H1 (cell line): ENCODE results near the gene ANXA2. TPM values are rescaled to one million over a fixed set of nuclear protein-coding genes. Genes with fewer than 3 reads are reported as not detected.

Experiments used
- CTCF ChIA-PET: fragments of 300-600 bp; sonication (Branson Sonifier 250); formaldehyde crosslinking; loops from one replicate; lab custom pipeline; 2021; ENCODE audit not compliant: partially characterized antibody; lab: Charles Lee
- POLR2A ChIA-PET: fragments of 300-600 bp; sonication (Branson Sonifier 250); formaldehyde crosslinking; loops from one replicate; lab custom pipeline; 2021; ENCODE audit warnings: inconsistent platforms; ENCODE audit not compliant: partially characterized antibody; lab: Charles Lee
- DNase-seq, 2 experiments: peaks; one replicate each; pipeline versions ENCODE4 v3.0.0 to v3.0.0-alpha.2; 2010 to 2022; ENCODE audit warnings: low spot score in 2 of 2, low read depth in 1 of 2, mixed read lengths in 1 of 2
- FAIRE-seq: peaks from 2 replicates; lab custom pipeline; 2011; peaks lifted over from hg19 to GRCh38; lab: Jason Lieb, UNC
- H2AFZ ChIP-seq: 2 replicates; pipeline ENCODE4 v1.8.1; 2012; ENCODE audit warnings: low read length, inconsistent platforms
- H2AK5ac ChIP-seq: 2 replicates; pipeline ENCODE4 v1.6.1; 2013; ENCODE audit warnings: low read depth, low read length
- H2BK120ac ChIP-seq: replicated peaks from 2 replicates; pipeline ENCODE3; 2013; ENCODE audit warnings: low read depth, low read length, inconsistent platforms
- H2BK12ac ChIP-seq: 2 replicates; pipeline ENCODE4 v1.6.1; 2013; ENCODE audit warnings: low read depth, low read length
- H2BK15ac ChIP-seq: 2 replicates; pipeline ENCODE4 v1.6.1; 2013; ENCODE audit warnings: low read length
- H2BK20ac ChIP-seq: 2 replicates; pipeline ENCODE4 v1.6.1; 2013; ENCODE audit warnings: low read length
- H2BK5ac ChIP-seq: 2 replicates; pipeline ENCODE4 v1.6.1; 2013; ENCODE audit warnings: low read depth, low read length
- H3K14ac ChIP-seq: 2 replicates; pipeline ENCODE4 v1.6.1; 2013; ENCODE audit warnings: inconsistent platforms; ENCODE audit not compliant: insufficient read length
- H3K18ac ChIP-seq: 2 replicates; pipeline ENCODE4 v1.6.1; 2013; ENCODE audit warnings: low read length; ENCODE audit errors: extremely low read depth
- H3K23ac ChIP-seq: 2 replicates; pipeline ENCODE4 v1.6.1; 2013; ENCODE audit warnings: inconsistent platforms; ENCODE audit not compliant: insufficient read length
- H3K23me2 ChIP-seq: 2 replicates; pipeline ENCODE4 v1.6.1; 2013; ENCODE audit warnings: low read depth, low read length
- H3K27ac ChIP-seq: 2 replicates; pipeline ENCODE4 v1.6.1; 2011; ENCODE audit warnings: low read depth, low read length, inconsistent platforms
- H3K27me3 ChIP-seq, 4 experiments: replicated peaks in 1 of 4; 1 replicate in 1 of 4; 2 replicates in 3 of 4; pipeline versions ENCODE4 v1.6.1 to v1.8.1; 2011 to 2013; ENCODE audit warnings: low read length in 3 of 4, mild to moderate bottlenecking in 3 of 4, inconsistent platforms in 2 of 4, mixed read lengths in 2 of 4, moderate library complexity in 1 of 4; ENCODE audit not compliant: control insufficient read depth in 3 of 4, insufficient read depth in 3 of 4; ENCODE audit errors: extremely low read depth in 1 of 4
- H3K36me3 ChIP-seq, 4 experiments: 2 replicates each; pipeline versions ENCODE4 v1.6.1 to v1.8.1; 2011 to 2013; ENCODE audit warnings: mild to moderate bottlenecking in 4 of 4, low read length in 3 of 4, moderate library complexity in 2 of 4, control low read depth in 1 of 4, inconsistent platforms in 1 of 4; ENCODE audit not compliant: insufficient read depth in 4 of 4, control insufficient read depth in 2 of 4
- H3K4ac ChIP-seq: replicated peaks from 2 replicates; pipeline ENCODE3; 2013; ENCODE audit warnings: low read length, low read depth, mixed read lengths, inconsistent platforms; ENCODE audit not compliant: insufficient read length
- H3K4me1 ChIP-seq, 4 experiments: replicated peaks in 1 of 4; 1 replicate in 1 of 4; 2 replicates in 3 of 4; pipeline versions ENCODE4 v1.6.1 to v1.8.1; 2011 to 2013; ENCODE audit warnings: low read length in 3 of 4, inconsistent platforms in 2 of 4, mixed read lengths in 1 of 4; ENCODE audit not compliant: insufficient read depth in 4 of 4, control insufficient read depth in 3 of 4
- H3K4me2 ChIP-seq, 2 experiments: 2 replicates each; pipeline versions ENCODE4 v1.6.1 to v1.8.1; 2011 to 2013; ENCODE audit warnings: low read depth in 2 of 2, low read length in 2 of 2, control low read depth in 1 of 2, inconsistent platforms in 1 of 2, mild to moderate bottlenecking in 1 of 2; ENCODE audit not compliant: insufficient read depth in 1 of 2
- H3K4me3 ChIP-seq, 4 experiments: fragments of 200-600, 300-600 bp in 1 of 4; sonication (generic), shearing (Covaris generic), sonication (Bioruptor Twin) in 1 of 4; 2 replicates each; pipeline versions ENCODE4 v1.5.1 to v1.8.1; 2011 to 2016; ENCODE audit warnings: low read length in 4 of 4, low read depth in 3 of 4, control low read depth in 2 of 4, inconsistent platforms in 2 of 4, mild to moderate bottlenecking in 2 of 4, mixed read lengths in 1 of 4, moderate library complexity in 1 of 4; ENCODE audit not compliant: insufficient read depth in 2 of 4; ENCODE audit errors: extremely low read depth in 1 of 4
- H3K56ac ChIP-seq: replicated peaks from 2 replicates; pipeline ENCODE3; 2013; ENCODE audit warnings: low read depth, mild to moderate bottlenecking, mixed read lengths, low read length, inconsistent platforms; ENCODE audit not compliant: insufficient read length
- H3K79me1 ChIP-seq: 2 replicates; pipeline ENCODE4 v1.6.1; 2013; ENCODE audit warnings: low read depth, low read length, control low read depth
- H3K79me2 ChIP-seq, 2 experiments: 2 replicates each; pipeline versions ENCODE4 v1.6.1 to v1.8.1; 2012 to 2013; ENCODE audit warnings: low read length in 2 of 2, mild to moderate bottlenecking in 2 of 2, inconsistent platforms in 1 of 2; ENCODE audit not compliant: insufficient read depth in 2 of 2, control insufficient read depth in 1 of 2
- H3K9ac ChIP-seq, 4 experiments: replicated peaks in 1 of 4; 1 replicate in 1 of 4; 2 replicates in 3 of 4; pipeline versions ENCODE4 v1.6.1 to v1.8.1; 2011 to 2013; ENCODE audit warnings: low read depth in 3 of 4, low read length in 3 of 4, control low read depth in 2 of 4, mild to moderate bottlenecking in 2 of 4, moderate library complexity in 2 of 4, inconsistent platforms in 1 of 4; ENCODE audit errors: extremely low read depth in 1 of 4
- H3K9me3 ChIP-seq, 2 experiments: 2 replicates each; pipeline versions ENCODE4 v1.6.1 to v1.8.1; 2012 to 2013; ENCODE audit warnings: mild to moderate bottlenecking in 2 of 2, moderate library complexity in 2 of 2, control low read depth in 1 of 2, inconsistent platforms in 1 of 2, low read depth in 1 of 2, low read length in 1 of 2, mixed read lengths in 1 of 2; ENCODE audit not compliant: insufficient read depth in 2 of 2
- H4K20me1 ChIP-seq, 2 experiments: replicated peaks in 1 of 2; 2 replicates each; pipeline versions ENCODE3 to v1.8.1; 2011 to 2013; ENCODE audit warnings: inconsistent platforms in 2 of 2, low read length in 2 of 2, mild to moderate bottlenecking in 1 of 2; ENCODE audit not compliant: insufficient read depth in 2 of 2, control insufficient read depth in 1 of 2
- H4K5ac ChIP-seq: 2 replicates; pipeline ENCODE4 v1.6.1; 2013; ENCODE audit warnings: low read length, low read depth, mixed read lengths, inconsistent platforms; ENCODE audit not compliant: insufficient read length
- H4K8ac ChIP-seq: 2 replicates; pipeline ENCODE4 v1.8.0; 2013; ENCODE audit warnings: mild to moderate bottlenecking, moderate library complexity, low read length, inconsistent platforms; ENCODE audit not compliant: insufficient read depth; ENCODE audit errors: extremely low read depth
- H4K91ac ChIP-seq: replicated peaks from 2 replicates; pipeline ENCODE3; 2013; ENCODE audit warnings: low read length, mixed read lengths, inconsistent platforms; ENCODE audit not compliant: insufficient read length
- ATF2 ChIP-seq: IDR thresholded peaks from 2 replicates; pipeline ENCODE4 v1.6.1; 2012; ENCODE audit warnings: low read length, inconsistent platforms
- BCL11A ChIP-seq, 2 experiments: IDR thresholded peaks; one replicate each; pipeline ENCODE4 v1.6.1; 2011; ENCODE audit warnings: low read depth in 2 of 2, low read length in 2 of 2, mild to moderate bottlenecking in 2 of 2
- CBX8 ChIP-seq: fragments of 300-800, 300-1000 bp; sonication (generic); IDR thresholded peaks from 2 replicates; pipeline ENCODE4 v1.7.1; 2016; ENCODE audit warnings: low read depth, low read length, borderline replicate concordance
- PHF8 ChIP-seq: fragments of 200-600 bp; sonication (generic); conservative IDR thresholded peaks from 2 replicates; pipeline ENCODE4 v1.7.1; 2012; ENCODE audit warnings: low read depth, mild to moderate bottlenecking, inconsistent platforms, low read length, moderate library complexity
- RFX5 ChIP-seq: IDR thresholded peaks from 2 replicates; pipeline ENCODE4 v1.6.1; 2011; ENCODE audit warnings: low read depth, low read length, improper control_type of control experiment, borderline replicate concordance
- RNF2 ChIP-seq: fragments of 200-900, 300-1000 bp; sonication (generic); IDR thresholded peaks from 2 replicates; pipeline ENCODE4 v1.7.1; 2016; ENCODE audit warnings: borderline replicate concordance, low read depth, mild to moderate bottlenecking, antibody characterized with exemption, low read length; ENCODE audit not compliant: poor library complexity, severe bottlenecking; ENCODE audit errors: missing control alignments
- SAP30 ChIP-seq: fragments of 300-600 bp; sonication (generic); IDR thresholded peaks from 2 replicates; pipeline ENCODE4 v1.7.1; 2012; ENCODE audit warnings: low read length, moderate library complexity, mild to moderate bottlenecking, inconsistent platforms; ENCODE audit not compliant: insufficient read depth, insufficient replicate concordance
- TEAD4 ChIP-seq: IDR thresholded peaks from 2 replicates; pipeline ENCODE4 v1.6.1; 2012; ENCODE audit warnings: low read depth, low read length, inconsistent platforms, mixed read lengths
- WGBS, 2 experiments: shearing (Covaris generic) in 1 of 2; methylation state at CpG; one replicate each; pipeline versions ENCODE4 v1.1.6 to v1.1.7; 2013 to 2015; ENCODE audit warnings: low lambda C conversion rate in 2 of 2, mixed read lengths in 2 of 2, inconsistent platforms in 1 of 2, low coverage in 1 of 2, missing lambda C conversion rate in 1 of 2; ENCODE audit not compliant: insufficient replicate concordance in 2 of 2, insufficient coverage in 1 of 2, insufficient read length in 1 of 2; ENCODE audit errors: extremely low coverage in 1 of 2, missing lambda C conversion rate in 1 of 2; 5-methylcytosine and 5-hydroxymethylcytosine counted together
- polyA plus RNA-seq, 7 experiments: library from polyadenylated mRNA; depleted of rRNA in 3 of 7; stranded (reverse) in 5 of 7; unstranded in 2 of 7; fragments of >200 nt in 5 of 7; fragments of 200-250 nt in 2 of 7; gene quantifications; 1 replicate in 5 of 7; 2 replicates in 1 of 7; 4 replicates in 1 of 7; pipeline versions ENCODE4 v1.2.1 to v1.2.3, GENCODE V29; 2011 to 2013; ENCODE audit warnings: missing spikeins in 2 of 7, mixed read lengths in 2 of 7
- total RNA-seq: library from RNA; stranded (reverse); fragmentation: NEBNext Ultra II Directional; extraction: Animal tissue kit (Norgen Biotek cat#: 25700); gene quantifications from 2 replicates; pipeline ENCODE4 v1.2.1, GENCODE V29; 2021
- TF ChIP-seq, protein P1 (sequence below): IDR thresholded peaks from 2 replicates; pipeline ENCODE4 v1.6.1; 2011; ENCODE audit warnings: low read length, improper control_type of control experiment

Gene ANXA2
- total and polyA plus RNA-seq, 2 of the 8 experiments (the other 6 are each of a cell fraction or from before 2014, with no cell fraction given), result 178 to 217 TPM

- no peak overlapping the region for H2BK12ac ChIP-seq
- H4K20me1 ChIP-seq, result peaks cover 0 to 3% of the 10 kb centered on the region in 2 experiments
- no peak overlapping the region for H4K5ac ChIP-seq
- H3K4me2 ChIP-seq, result no peak overlapping the region
- ChIA-PET CTCF (interaction anchor here (0.9 to 2.1 kb wide), 5 partner anchors 12 to 127 kb away, joined by 3 to 8 read pairs (median 3); no protein-coding TSS in a partner anchor), POLR2A (interaction anchor here (2.2 kb wide), 1 partner anchor 17 kb away, joined by 5 read pairs; no protein-coding TSS in a partner anchor)
- no peak overlapping the region for H3K9ac ChIP-seq
- H3K14ac ChIP-seq, result no peak overlapping the region
- no peak overlapping the region for H4K91ac ChIP-seq
- H2AFZ ChIP-seq, result no peak overlapping the region
- H3K4me3 ChIP-seq, result no peak overlapping the region
- H3K79me1 ChIP-seq, result no peaks in the 10 kb centered on the region
- no peak overlapping the region for H4K8ac ChIP-seq
- peaks cover 0 to 24% (median 2%) of the 10 kb centered on the region in 4 experiments; a peak in 5 of 8 replicates for H3K36me3 ChIP-seq
- no peak overlapping the region for H3K23ac ChIP-seq
- H2BK15ac ChIP-seq, result no peak overlapping the region
- H3K23me2 ChIP-seq, result no peaks in the 10 kb centered on the region
- H3K4me1 ChIP-seq, result peaks cover 0 to 3% (median 0%) of the 10 kb centered on the region in 4 experiments; a peak in 1 of 7 replicates
- H3K27ac ChIP-seq, result no peak overlapping the region
- WGBS, 2 experiments, result 91% methylated on average over 8 of the region's 8 CpGs; no CpG with 5 or more reads in 1 of the 2 experiments
- no peak overlapping the region for H3K18ac ChIP-seq
- no peak overlapping the region for H3K56ac ChIP-seq
- no peak overlapping the region for H2BK120ac ChIP-seq
- no peak overlapping the region for H2BK5ac ChIP-seq
- no peak overlapping the region for H2BK20ac ChIP-seq
- no peaks in the 10 kb centered on the region for H3K9me3 ChIP-seq
- H3K4ac ChIP-seq, result no peak overlapping the region
- H2AK5ac ChIP-seq, result no peak overlapping the region
- no peaks in the 10 kb centered on the region for H3K79me2 ChIP-seq
- FAIRE-seq (no peak), DNase-seq (no peak)
- no peaks in the 10 kb centered on the region for H3K27me3 ChIP-seq
- TF ChIP-seq PHF8, result no peak
- no peak for TF ChIP-seq RNF2
- no peak for TF ChIP-seq SAP30
- no peak for TF ChIP-seq RFX5
- no peak for TF ChIP-seq ATF2
- no peak for TF ChIP-seq CBX8
- TF ChIP-seq TEAD4, result no peak
- TF ChIP-seq BCL11A (IDR thresholded peaks at IDR 0.05; ENCODE audit: low read depth in 2 of 2, low read length in 2 of 2), result no peak
- TF ChIP-seq, protein P1, sequence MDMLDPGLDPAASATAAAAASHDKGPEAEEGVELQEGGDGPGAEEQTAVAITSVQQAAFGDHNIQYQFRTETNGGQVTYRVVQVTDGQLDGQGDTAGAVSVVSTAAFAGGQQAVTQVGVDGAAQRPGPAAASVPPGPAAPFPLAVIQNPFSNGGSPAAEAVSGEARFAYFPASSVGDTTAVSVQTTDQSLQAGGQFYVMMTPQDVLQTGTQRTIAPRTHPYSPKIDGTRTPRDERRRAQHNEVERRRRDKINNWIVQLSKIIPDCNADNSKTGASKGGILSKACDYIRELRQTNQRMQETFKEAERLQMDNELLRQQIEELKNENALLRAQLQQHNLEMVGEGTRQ, result no peak
These were observed 16.5 kb downstream of the ANXA2 start for GRCh38 chr15:60381148-60381788.
